HG03520 (cell line): ENCODE data around the gene HGS.
"Not testable (repeated sequence)": the region's sequence is repeated elsewhere in the genome, so short reads cannot be mapped to it uniquely, and the experiment has no call there.

Source experiments
- ATAC-seq: cut with Tn5 transposase; IDR thresholded peaks from one replicate; pipeline ENCODE4 v1.9.1; 2021; ENCODE audit warnings: mild to moderate bottlenecking, moderate library complexity; ENCODE audit not compliant: unreplicated experiment

Gene HGS

GRCh38 chr17:81655378-81656117 lies 28.3 kb upstream of the HGS start:
- no peak for ATAC-seq

DNA sequence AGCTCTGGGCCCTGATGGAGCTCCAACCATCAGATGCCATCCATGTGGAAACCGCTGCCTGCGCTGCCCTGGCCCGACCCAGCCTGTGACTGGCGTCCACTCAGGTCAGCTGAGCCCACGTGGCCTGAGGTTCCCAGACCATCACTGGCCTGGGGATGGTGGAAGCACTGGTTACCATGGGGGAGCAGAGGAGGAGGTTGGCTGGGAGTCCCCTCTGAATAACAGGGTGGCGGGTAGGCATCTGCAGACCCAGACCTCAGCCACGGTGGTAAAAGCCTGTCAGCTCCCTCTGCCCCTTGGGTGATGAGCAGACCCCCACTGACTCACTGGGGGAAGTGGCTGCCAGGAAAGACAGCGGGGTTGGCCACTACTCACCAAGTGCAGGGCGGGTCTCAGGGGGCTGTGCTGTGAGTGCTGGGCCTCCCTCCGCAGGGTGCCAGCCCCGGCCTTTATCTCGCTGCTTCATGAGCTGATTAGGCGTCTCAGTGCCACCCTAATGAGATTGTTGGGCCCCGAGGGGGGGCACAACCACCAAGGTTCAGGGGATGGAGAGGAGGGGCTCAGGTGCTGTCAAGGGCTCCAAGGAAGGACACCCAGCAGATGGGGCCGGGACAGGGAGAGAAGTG lies 27.6 kb upstream of the HGS start, which contains the start of gene PDE6G:
Gene PDE6G (minus strand): TSS at position 425 of the 626 bp plus-strand sequence. CDS start 3,237 bp downstream, outside the sequence.
- ATAC-seq = no peak

- ATAC-seq = no peak
These were observed 27.0 kb upstream of the HGS start for GRCh38 chr17:81656835-81657234.

DNA sequence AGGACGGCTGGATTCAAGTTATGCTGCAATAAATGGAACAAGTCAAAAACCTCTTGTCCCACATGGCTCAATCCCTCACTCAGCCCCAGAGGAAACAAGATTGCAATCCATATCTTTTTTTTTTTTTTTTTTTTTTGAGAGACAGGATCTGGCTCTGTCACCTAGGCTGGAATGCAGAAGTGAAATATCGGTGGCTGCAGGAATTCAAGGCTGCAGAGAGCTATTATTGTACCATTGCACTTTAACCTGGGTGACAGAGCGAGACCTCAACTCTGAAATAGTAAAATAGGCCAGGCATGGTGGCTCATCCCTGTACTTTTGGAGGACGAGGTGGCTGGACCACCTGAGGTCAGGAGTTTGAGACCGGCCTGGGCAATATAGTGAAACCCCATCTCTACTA lies 24.8 kb upstream of the HGS start:
- no peak for ATAC-seq

GRCh38 chr17:81660441-81660840 lies 23.4 kb upstream of the HGS start:
- ATAC-seq = no peak

- ATAC-seq = no peak
These were observed 21.8 kb upstream of the HGS start for GRCh38 chr17:81662002-81662401.

DNA sequence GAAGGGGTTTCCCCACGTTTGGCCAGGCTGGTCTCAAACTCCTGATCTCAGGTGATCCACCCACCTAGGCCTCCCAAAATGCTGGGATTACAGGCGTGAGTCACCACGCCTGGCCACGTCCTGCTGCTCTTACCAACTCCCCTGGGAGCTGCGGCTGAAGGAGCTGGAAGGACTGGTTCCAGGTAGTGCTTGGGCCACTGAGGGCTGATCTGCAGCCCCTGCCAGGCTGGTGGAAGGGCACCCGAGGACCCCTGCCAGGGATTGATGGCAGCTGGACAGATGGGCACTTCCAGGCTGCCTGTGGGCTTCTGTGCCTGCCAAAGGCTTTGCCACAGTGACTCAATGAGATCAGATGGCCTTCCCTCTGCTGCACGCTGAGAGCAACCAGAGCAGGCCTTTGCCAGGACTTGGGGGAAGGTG lies 19.8 kb upstream of the HGS start:
- ATAC-seq = no peak

DNA sequence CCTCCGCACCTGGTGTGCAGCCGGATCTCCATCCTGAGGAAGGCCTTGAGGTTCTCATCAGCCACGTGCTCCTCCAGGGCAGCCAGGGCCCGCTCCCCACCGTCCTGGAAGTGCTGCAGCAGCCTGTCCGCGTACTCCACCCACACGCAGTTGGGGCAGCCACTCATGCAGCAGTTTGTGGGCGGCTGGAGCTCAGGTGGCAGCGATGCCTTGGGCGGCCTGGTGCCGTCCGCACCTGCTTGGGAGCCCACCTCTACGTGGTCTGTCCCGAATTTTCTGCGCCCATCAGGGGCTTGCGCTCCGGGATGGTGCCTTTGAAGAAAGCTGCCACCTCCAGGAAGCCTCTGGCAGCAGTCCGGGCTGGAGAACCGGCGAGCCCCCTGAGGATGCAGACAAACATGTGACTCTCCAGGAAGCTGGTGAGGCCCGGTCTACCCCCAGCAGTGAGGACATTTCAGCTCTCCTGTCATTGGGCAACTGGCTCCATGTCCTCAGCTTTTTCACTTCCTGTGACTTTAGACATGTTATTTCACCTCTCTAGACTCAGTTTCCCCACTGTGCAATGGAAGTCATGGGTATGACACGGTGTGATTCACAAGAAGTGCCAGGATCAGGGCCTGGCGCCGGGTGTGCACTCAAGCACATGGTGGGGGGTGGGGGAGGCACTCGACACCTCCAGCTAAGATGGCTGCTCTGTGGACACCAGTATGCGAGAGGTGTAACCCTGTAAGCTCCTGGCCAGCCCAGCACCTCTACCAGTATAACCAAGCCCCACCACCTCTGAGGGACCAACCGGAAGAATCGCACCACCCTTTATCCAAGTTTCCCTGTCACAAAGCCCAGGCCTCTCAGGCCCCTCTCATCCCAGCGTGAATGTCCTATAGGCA lies 18.4 kb upstream of the HGS start:
- no peak for ATAC-seq

GRCh38 chr17:81666092-81666341 lies 17.8 kb upstream of the HGS start:
- ATAC-seq = peak; percentile 9

GRCh38 chr17:81666342-81667191 lies 17.2 kb upstream of the HGS start, which contains the start of the genes CCDC137 and OXLD1:
Gene CCDC137 (plus strand): TSS chr17:81666737. CDS start chr17:81666767, 30 bp downstream.
Gene OXLD1 (minus strand): TSS chr17:81666605. CDS start chr17:81666577, 28 bp downstream.
- ATAC-seq = peak; percentile 95

- no peak for ATAC-seq
These were observed 16.1 kb upstream of the HGS start for GRCh38 chr17:81667754-81668153.

- ATAC-seq = no peak
These were observed 11.3 kb upstream of the HGS start for GRCh38 chr17:81672504-81672903.

DNA sequence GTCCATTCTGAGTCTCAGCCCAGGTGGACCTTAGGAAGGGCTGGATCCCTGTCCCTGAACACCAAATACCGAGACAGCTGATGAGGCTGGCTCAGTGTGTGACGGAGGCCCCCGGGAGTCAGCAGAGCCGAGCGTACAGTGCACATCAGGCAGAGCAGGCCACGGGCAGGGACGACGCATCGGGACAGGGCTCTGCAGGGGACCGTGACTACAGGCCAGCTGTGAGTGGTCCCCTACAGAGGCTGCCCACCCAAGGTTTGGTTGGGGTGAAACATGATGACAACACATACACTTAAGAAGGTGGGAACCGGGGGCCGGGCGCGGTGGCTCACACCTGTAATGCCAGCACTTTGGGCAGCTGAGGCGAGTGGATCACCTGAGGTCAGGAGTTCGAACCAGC lies 10.9 kb upstream of the HGS start:
- ATAC-seq = no peak

GRCh38 chr17:81673561-81674258 lies 10.1 kb upstream of the HGS start:
- no peak for ATAC-seq

GRCh38 chr17:81675515-81676221 lies 8.1 kb upstream of the HGS start:
- ATAC-seq = not testable (repeated sequence)

GRCh38 chr17:81676906-81677305 lies 6.9 kb upstream of the HGS start:
- no peak for ATAC-seq

DNA sequence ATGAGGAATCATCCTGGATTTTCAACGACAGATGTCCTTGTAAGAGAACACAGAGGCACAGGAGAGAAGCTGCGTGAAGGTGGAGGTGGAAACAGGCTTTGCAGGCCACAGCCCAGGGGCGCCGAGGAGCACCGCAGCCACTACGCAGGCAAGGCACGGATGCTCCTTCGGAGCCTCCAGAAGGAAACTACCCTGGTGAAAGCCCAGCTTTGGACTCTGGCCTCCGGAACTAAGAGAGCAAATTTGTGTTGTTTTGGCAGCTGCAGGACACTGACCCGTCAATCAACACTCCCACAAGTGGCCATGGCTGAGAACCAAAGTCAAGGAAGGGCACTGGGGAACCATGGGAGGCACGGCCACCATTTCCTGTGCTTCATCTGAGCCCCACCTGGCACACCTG lies 3.7 kb upstream of the HGS start:
- ATAC-seq = no peak

DNA sequence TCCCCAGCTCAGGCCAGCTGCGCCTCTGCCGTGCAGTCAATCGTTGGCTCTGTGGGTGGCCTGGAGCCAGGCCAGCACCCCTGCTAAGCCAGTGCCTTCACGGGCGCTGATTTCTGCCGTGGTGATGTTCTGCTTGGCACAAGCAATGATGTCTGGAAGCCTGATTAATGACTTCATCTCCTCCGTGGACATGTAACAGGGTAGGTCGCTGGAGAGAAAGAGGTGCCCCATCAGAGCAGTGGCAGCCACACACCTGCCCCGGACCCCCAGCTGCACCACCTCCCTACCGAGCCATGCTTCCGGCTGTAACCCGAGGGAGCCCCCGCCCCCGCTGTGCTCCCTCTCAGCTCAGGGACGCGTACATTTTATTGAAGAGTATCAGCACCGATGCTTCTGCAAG lies 2.1 kb upstream of the HGS start:
- ATAC-seq = no peak

GRCh38 chr17:81682565-81683207 lies 1.1 kb upstream of the HGS start:
- ATAC-seq = no peak
